ENCODE results near the gene TXNDC11. TPM values are rescaled to one million over a fixed set of nuclear protein-coding genes. Genes with fewer than 3 reads are reported as not detected.

Gene TXNDC11
- total RNA-seq, 1 experiment from 2014 or later = 30.9 TPM

DNA sequence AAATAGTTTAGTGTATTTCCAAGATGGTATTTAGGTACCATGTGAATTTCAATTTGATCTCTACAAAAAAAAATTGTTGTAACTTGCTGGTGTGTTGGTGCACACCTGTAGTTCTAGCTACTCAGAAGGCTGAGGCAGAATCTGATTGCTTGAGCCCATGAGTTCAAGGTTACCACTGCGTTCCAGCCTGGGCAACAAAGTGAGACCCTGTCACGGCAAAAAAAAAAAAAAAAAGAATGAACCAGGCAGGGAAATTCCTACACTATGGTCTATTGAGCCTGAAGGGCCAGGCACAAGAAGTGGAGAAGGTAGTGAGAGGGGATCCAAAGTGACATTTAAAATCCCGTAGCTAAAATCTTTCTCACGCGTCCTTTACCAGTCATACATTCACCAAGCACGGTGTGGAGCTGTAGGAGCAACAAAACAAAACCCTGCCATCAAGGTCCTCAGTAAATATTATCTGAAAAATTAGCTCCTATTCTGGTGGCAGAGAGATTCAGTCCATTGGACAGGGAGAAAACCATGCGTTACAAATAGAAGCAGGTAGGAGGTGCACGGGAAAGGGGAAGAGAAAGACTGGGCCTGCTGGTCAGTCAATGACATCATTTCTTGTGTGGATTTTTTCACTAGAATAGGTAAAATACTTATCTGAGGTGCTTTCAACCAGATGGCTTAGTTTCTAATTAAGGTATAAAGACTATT, 27.3 kb downstream of the TXNDC11 start:
- DNase-seq = no peak
- H3K4me1 ChIP-seq (replicated peaks; ENCODE audit: insufficient read depth) = no peaks in the 10 kb centered on the region
- BruUV-seq (replicated peaks) = no TSS peak
- no peak overlapping the region for H3K27ac ChIP-seq
- ChIA-PET CTCF (interaction anchor here (0.7 to 1.1 kb wide), 2 partner anchors 13 to 279 kb away, joined by 3 to 4 read pairs; no protein-coding TSS in a partner anchor), POLR2A (ENCODE audit: unreplicated experiment) (no interaction called here)
- no peak overlapping the region for H3K4me3 ChIP-seq
- no peaks in the 10 kb centered on the region for H3K79me2 ChIP-seq (ENCODE audit: low read depth)
- 0 out of 2 replicates have a peak, but pooled peaks cover 4% of the 10 kb centered on the region for H3K36me3 ChIP-seq (ENCODE audit: low read depth)
- H3K9me3 ChIP-seq (ENCODE audit: insufficient read depth, low read depth) = no peaks in the 10 kb centered on the region
- TF ChIP-seq EZH2 (IDR thresholded peaks at IDR 0.05; ENCODE audit: low read depth) = no peak
- TF ChIP-seq, protein P1, sequence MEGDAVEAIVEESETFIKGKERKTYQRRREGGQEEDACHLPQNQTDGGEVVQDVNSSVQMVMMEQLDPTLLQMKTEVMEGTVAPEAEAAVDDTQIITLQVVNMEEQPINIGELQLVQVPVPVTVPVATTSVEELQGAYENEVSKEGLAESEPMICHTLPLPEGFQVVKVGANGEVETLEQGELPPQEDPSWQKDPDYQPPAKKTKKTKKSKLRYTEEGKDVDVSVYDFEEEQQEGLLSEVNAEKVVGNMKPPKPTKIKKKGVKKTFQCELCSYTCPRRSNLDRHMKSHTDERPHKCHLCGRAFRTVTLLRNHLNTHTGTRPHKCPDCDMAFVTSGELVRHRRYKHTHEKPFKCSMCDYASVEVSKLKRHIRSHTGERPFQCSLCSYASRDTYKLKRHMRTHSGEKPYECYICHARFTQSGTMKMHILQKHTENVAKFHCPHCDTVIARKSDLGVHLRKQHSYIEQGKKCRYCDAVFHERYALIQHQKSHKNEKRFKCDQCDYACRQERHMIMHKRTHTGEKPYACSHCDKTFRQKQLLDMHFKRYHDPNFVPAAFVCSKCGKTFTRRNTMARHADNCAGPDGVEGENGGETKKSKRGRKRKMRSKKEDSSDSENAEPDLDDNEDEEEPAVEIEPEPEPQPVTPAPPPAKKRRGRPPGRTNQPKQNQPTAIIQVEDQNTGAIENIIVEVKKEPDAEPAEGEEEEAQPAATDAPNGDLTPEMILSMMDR (conservative IDR thresholded peaks at IDR 0.05) = no peak
- intact Hi-C loops (cut with micrococcal nuclease; ENCODE audit: unreplicated experiment) = loop anchor here (2.0 to 10.0 kb wide), 3 partner anchors 181 to 745 kb away; no protein-coding TSS in a partner anchor
- no peaks in the 10 kb centered on the region for H3K27me3 ChIP-seq (ENCODE audit: insufficient read depth, low read depth)
- H3K4me2 ChIP-seq = no peak overlapping the region
- peaks cover 10% of the 10 kb centered on the region for H4K20me1 ChIP-seq (ENCODE audit: insufficient read depth)
- no peaks in the 10 kb centered on the region for H3K9me2 ChIP-seq (ENCODE audit: insufficient read depth)
- no peak overlapping the region for H2AFZ ChIP-seq
- H3F3A ChIP-seq (ENCODE audit: insufficient read depth, low read depth) = peaks cover 9% of the 10 kb centered on the region; the same call in 1 of the 2 replicates

DNA sequence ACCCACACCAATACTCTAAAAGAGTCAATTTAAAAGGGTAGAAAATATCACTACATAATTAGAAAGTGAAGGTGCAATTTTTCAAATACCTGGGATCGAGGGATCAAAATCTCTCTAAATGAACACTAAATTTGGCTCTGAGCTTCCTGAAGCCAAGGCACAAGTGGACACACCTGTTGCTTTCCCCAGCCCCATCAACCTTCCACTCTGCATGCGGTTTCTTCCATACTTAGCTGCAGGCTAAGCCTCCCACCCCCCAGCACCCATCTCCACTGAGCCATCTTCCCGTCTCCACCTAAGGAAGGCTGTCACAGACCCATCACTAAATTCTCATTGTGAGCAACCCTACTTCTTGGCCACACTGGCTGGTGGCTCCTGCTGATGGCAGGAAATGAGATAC, 30.5 kb downstream of the TXNDC11 start:
- Histone ChIP-seq H3K36me3 (ENCODE audit: low read depth) (no peaks in the 10 kb centered on the region), H3K79me2 (ENCODE audit: low read depth) (no peaks in the 10 kb centered on the region), H4K20me1 (ENCODE audit: insufficient read depth) (peaks cover 10% of the 10 kb centered on the region), H3K4me1 (replicated peaks; ENCODE audit: insufficient read depth) (no peaks in the 10 kb centered on the region), H2AFZ (no peak overlapping the region), H3F3A (ENCODE audit: insufficient read depth, low read depth) (peaks cover 9% of the 10 kb centered on the region; the same call in 1 of the 2 replicates), H3K27me3 (ENCODE audit: insufficient read depth, low read depth) (no peaks in the 10 kb centered on the region), H3K4me3 (no peak overlapping the region), H3K4me2 (no peak overlapping the region), H3K27ac (no peak overlapping the region), H3K9me3 (ENCODE audit: insufficient read depth, low read depth) (no peaks in the 10 kb centered on the region), H3K9me2 (ENCODE audit: insufficient read depth) (no peaks in the 10 kb centered on the region)
- ChIA-PET POLR2A (ENCODE audit: unreplicated experiment) (no interaction called here), CTCF (interaction anchor here (0.7 kb wide), 1 partner anchor 150 kb away, joined by 13 read pairs; no protein-coding TSS in a partner anchor)
- intact Hi-C loops (cut with micrococcal nuclease; ENCODE audit: unreplicated experiment) = loop anchor here (5.0 to 10.0 kb wide), 2 partner anchors 177 to 760 kb away; no protein-coding TSS in a partner anchor
- TF ChIP-seq, protein P1 (conservative IDR thresholded peaks at IDR 0.05) = no peak
- no peak for TF ChIP-seq EZH2 (IDR thresholded peaks at IDR 0.05; ENCODE audit: low read depth)
- no peak for DNase-seq
- BruUV-seq (replicated peaks) = no TSS peak

DNA sequence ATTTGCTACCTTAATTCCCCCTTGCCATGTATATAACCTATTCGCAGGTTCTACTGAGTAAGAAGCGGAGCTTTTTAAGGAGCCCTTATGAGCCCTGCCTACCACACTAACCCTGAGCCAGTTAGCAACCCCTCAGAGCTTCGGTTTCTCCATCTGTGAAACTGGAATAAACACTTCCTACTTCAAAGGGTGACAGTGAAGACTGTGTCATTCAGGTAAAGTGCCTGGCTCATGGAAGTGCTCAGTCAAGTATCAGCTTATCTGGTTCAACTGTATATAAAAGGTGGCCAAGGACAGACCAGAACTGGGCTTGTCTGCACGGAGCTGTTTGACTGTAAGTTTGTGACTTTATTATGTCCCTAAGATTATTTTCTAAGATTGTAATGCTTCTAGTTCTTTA, 31.0 kb downstream of the TXNDC11 start:
- CTCF ChIA-PET = interaction anchor here (0.6 kb wide), 2 partner anchors 69 to 178 kb away, joined by 3 to 6 read pairs; no protein-coding TSS in a partner anchor
- Histone ChIP-seq H3K9me2 (ENCODE audit: insufficient read depth) (no peaks in the 10 kb centered on the region), H3K4me3 (no peak overlapping the region), H3K9me3 (ENCODE audit: insufficient read depth, low read depth) (no peaks in the 10 kb centered on the region), H3K36me3 (ENCODE audit: low read depth) (no peaks in the 10 kb centered on the region), H2AFZ (no peak overlapping the region), H3K27ac (no peak overlapping the region), H3F3A (ENCODE audit: insufficient read depth, low read depth) (peaks cover 11% of the 10 kb centered on the region; the same call in 1 of the 2 replicates), H3K4me2 (no peak overlapping the region), H4K20me1 (ENCODE audit: insufficient read depth) (peaks cover 10% of the 10 kb centered on the region), H3K4me1 (replicated peaks; ENCODE audit: insufficient read depth) (no peaks in the 10 kb centered on the region), H3K79me2 (ENCODE audit: low read depth) (no peaks in the 10 kb centered on the region), H3K27me3 (ENCODE audit: insufficient read depth, low read depth) (no peaks in the 10 kb centered on the region)
- intact Hi-C loops (cut with micrococcal nuclease; ENCODE audit: unreplicated experiment) = loop anchor here (5.0 to 10.0 kb wide), 2 partner anchors 177 to 759 kb away; no protein-coding TSS in a partner anchor
- POLR2A ChIA-PET (ENCODE audit: unreplicated experiment) = no interaction called here
- TF ChIP-seq, protein P1 (conservative IDR thresholded peaks at IDR 0.05) = no peak
- TF ChIP-seq EZH2 (IDR thresholded peaks at IDR 0.05; ENCODE audit: low read depth) = no peak
- no peak for DNase-seq
- no TSS peak for BruUV-seq (replicated peaks)

Data from PC-9 (cell line).